GM18508 (cell line): ENCODE data around the gene KIAA0513.
"Not testable (repeated sequence)": the region's sequence is repeated elsewhere in the genome, so short reads cannot be mapped to it uniquely, and the experiment has no call there.

Experiments used
- ATAC-seq: cut with Tn5 transposase; IDR thresholded peaks from one replicate; pipeline ENCODE4 v1.9.1; 2021; ENCODE audit warnings: moderate number of reproducible peaks; ENCODE audit not compliant: insufficient read depth, unreplicated experiment

KIAA0513 gene

DNA sequence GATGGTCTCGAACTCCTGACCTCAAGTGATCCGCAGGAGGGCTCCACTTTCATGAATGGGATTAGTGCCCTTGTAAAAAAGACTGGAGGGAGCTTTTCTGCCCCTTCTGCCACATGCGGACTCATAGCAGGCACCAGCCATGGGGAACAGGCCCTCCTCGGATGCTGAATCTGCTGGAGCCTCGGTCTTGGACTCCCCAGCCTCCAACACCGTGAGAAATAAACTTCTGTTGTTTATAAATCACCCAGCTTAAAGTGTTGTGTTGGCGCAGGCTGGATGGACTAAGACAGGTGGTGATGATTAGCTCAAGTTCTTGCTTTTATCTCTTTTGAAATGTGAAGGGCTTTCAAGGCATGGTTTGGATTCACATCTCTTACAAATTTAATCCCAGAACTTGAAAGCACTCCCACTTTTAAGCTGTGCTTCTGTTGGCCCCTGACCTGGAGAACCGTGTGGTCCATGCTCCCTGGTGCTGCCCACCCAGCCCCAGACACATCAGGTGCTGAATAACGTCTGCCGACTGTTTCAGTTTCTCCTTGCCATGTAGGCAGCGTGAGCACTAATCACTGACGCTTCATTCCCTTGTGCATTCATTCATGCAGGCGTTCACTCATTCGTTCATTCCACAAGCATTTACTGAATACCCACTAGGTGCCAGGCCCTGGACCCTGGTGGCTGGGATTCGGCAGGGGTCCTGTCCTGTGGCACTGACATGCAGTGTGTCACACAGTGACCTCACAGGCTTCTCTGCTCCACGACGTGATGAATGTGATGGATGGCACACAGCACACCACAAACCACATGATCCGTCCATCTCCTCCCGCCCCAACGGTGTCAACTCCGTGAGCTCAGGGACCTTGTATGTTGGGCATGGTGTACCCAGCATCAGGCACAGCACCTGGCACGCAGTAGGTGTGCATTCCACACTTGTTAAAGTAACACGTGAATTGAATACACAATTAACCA is 75.8 kb downstream of the KIAA0513 start:
- ATAC-seq = no peak

DNA sequence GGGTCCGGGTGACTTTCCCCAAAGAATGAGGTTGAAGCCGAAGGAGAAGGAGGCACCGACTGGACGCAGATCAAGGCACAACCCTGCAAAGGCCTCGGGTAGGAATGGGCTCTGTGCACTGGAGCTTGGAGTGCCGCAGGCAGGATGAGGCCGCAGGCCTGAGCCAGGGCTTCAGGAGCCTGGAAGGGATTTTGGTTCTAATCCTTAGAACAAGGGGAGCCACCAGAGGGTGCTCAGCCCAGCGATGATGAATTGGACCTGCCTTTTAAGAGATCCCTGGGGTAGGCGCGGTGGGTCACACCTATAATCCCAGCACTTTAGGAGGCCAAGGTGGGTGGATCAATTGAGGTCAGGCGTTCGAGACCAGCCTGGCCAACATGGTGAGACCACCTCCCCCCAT is 76.6 kb downstream of the KIAA0513 start:
- ATAC-seq = no peak

- no peak for ATAC-seq
Measured at GRCh38 chr16:85104821-85105391, 77.3 kb downstream of the KIAA0513 start.

GRCh38 chr16:85105475-85105874 is 77.9 kb downstream of the KIAA0513 start:
- no peak for ATAC-seq

- ATAC-seq = no peak
Measured at GRCh38 chr16:85107083-85107482, 79.5 kb downstream of the KIAA0513 start.

DNA sequence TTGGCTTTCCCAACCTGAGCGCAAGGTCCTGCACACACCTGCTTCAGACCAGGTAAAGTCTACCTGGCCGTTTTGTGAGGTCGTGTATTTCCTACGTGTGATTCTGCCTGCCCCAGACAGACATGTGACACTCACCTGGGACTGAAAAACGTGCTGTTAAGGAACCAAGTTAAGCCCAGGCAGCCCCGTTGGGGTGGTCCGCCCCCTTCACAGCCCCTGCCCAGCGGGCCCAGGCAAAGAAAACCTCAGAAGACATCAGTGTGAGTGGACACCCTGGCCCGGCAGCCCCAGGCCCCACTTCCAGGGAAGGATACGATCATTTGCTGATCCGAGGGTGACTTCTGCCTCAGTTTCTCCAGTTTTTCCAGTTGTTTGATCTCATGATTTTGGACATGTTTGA is 79.9 kb downstream of the KIAA0513 start:
- no peak for ATAC-seq

DNA sequence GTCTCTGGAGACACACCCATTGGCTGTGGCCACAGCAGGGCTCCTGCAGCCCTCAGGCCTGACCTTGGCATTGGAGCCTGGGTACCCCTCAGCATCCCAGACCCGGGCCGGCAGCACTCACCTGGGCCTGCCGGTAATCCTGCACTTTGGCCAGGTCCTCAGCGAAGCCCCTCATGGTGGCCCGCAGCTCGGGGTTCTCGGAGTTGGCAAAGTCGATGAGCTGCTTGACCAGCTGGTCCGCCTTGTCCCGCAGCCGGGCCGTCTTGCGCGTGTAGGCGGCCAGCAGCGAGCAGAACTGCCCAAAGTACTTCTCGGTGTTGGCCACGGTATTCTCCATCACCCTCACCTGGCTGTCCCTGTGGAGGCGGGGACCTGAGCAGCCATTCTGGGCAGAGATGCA is 82.5 kb downstream of the KIAA0513 start:
- ATAC-seq = no peak

GRCh38 chr16:85111184-85111583 is 83.6 kb downstream of the KIAA0513 start:
- no peak for ATAC-seq

GRCh38 chr16:85112364-85112763 is 84.8 kb downstream of the KIAA0513 start, which contains the start of gene CIBAR2:
Gene CIBAR2 (minus strand): TSS chr16:85112472. CDS start chr16:85112352, 120 bp downstream.
- ATAC-seq = no peak

DNA sequence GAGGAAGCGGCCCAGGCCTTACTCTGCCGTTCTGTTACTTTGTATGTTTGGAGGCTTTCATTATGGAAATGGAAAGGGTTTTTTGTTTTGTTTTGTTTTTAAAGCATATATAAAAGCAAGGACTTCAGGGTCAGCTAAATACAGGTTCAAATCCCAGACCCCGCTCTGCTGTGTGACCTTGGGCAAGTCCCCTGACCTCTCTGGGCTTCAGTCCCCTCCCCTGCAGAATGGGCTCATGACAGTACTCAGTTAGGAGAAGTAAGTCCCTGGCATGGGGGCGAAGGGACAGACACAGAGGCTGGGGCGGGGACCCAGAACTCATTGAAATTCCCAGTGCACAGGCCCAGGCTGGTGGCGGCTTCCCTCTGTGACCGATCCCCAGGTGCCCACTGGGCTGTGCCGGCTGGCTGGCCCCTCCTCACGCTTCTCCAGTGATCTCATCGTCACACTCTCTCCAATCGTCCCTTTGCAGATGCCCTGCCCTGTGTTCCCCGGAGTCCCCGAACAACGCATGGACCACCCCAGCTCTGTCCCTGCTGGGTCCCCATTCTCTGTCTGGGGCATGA is 85.7 kb downstream of the KIAA0513 start:
- ATAC-seq = no peak

GRCh38 chr16:85113913-85114312 is 86.3 kb downstream of the KIAA0513 start:
- no peak for ATAC-seq

DNA sequence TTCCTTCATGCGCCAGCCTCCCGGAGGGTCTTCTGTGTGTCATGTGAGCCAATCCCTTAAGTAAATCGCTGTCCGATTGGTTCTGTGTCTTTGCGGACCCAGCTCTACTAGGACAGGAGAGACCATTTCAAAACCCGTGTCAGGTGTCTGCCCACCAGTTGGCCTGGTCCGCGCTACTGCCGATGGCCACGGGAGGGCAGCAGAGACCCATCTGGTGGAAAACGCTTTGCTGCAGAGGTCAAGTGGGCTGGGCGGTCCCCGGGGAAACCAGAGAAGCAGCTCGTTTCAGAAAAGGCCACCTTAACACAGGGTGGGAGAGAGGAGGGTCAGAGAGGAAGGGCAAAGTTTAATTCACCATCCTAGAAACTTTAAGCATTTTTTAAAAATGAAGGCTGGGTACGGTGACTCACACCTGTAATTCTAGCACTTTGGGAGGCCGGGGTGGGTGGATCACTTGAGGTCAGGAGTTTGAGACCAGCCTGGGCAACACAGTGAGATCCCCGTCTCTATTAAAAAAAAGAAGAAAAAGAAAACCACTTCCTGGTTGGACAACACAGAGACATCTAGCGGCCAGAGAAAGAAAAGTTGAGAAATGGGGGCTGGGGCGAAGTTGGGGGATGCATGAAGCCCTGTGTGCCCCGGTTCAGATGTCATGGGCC is 87.4 kb downstream of the KIAA0513 start:
- no peak for ATAC-seq

DNA sequence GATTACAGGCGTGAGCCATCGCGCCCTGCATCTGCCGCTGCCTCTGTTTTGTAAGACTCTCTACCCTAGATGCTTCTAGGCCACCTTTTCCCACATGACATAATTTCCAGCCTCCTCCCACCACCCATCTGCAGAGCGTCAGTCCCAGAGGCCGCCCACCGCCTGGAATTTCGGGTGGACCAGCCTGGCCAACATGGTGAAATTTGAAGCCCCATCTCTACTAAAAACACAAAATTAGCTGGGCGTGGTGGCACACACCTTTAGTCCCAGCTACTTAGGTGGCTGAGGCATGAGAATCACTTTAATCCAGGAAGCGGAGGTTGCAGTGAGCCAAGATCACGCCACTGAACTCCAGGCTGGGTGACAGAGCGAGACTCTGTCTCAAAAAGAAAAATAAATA is 89.8 kb downstream of the KIAA0513 start:
- no peak for ATAC-seq

DNA sequence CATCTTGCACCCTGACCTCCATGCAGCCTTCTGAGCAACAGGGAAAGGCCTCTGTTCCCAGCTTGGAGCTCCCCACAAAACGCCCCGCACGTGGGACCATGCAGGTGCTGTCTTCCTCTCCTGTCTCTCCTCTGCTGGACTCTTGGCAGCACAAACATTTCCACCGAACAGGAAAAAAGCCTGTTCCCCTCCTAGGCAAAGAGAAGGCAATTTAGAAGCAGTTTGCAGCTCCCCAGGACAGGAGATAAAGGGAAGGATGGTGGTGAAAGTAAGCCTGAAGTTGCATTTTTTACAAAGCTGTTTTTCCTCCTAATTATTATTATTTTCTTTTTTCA is 92.4 kb downstream of the KIAA0513 start:
- ATAC-seq = no peak

GRCh38 chr16:85123441-85123840 is 95.8 kb downstream of the KIAA0513 start:
- not testable (repeated sequence) for ATAC-seq

DNA sequence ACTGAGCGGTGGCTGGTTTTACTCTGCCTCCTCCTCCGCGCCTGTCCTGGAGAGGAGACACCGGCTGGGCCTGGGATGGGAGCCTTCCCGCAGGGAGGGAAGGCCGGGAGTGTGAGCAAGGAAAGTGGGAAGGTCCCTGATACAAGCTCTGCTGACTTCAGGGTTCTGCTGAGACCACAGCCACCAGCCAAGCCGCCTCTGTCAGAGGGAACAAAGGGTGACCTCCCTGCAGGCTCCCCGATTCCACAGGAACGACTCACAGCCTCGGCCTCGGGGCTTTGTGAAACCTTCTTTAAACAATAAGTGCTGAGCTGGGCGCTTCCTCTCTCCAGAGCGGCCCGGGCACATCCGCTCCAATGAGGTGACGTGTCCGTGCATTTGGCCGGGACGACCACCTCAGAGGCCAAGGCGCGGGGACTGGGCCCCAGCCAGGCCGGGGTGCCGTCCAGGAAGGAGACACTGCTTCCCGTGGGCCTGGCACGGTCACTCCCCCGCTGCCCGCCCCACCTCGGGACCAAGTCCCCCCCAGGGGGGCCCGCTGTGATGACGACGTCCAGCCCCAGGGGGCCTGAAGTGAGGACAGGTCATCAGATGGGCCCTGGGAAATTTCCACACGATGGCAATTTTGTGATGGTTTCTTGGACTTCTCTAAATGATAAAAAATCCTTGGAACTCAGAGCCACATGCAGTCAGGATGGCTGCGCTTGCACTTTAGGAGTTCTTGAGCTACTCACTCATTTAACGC is 96.5 kb downstream of the KIAA0513 start:
- ATAC-seq = no peak

DNA sequence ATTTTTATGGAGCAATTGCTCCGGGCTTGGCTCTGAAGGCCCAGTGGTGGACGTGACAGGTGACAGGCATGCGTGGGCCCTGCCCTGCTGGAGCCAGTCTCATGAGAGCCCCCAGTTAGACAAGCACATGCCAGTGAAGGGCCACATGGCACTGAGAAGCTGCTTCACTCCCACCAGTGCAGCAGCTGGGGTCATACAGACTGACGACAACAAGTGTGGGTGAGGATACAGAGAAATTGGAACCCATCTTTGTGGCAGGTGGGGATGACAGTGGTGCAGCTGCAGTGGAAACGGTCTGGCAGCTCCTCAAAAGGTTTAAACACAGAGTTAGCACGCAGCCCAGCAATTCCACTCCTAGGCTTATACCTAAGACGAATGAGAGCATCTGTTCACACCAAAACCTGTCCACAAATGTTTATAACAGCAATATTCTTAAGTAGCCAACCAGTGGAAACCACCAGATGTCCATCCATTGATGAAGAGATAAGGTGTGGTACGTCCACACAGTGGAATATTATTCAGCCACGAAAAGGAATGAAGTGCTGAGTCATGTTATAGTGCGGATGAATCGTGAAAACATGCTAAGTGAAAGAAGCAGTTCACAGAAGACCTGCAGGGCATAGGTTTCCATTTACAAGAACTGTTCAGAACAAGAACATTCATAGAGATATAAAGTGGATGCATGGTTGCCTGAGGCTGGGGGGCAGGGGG is 97.2 kb downstream of the KIAA0513 start:
- no peak for ATAC-seq

DNA sequence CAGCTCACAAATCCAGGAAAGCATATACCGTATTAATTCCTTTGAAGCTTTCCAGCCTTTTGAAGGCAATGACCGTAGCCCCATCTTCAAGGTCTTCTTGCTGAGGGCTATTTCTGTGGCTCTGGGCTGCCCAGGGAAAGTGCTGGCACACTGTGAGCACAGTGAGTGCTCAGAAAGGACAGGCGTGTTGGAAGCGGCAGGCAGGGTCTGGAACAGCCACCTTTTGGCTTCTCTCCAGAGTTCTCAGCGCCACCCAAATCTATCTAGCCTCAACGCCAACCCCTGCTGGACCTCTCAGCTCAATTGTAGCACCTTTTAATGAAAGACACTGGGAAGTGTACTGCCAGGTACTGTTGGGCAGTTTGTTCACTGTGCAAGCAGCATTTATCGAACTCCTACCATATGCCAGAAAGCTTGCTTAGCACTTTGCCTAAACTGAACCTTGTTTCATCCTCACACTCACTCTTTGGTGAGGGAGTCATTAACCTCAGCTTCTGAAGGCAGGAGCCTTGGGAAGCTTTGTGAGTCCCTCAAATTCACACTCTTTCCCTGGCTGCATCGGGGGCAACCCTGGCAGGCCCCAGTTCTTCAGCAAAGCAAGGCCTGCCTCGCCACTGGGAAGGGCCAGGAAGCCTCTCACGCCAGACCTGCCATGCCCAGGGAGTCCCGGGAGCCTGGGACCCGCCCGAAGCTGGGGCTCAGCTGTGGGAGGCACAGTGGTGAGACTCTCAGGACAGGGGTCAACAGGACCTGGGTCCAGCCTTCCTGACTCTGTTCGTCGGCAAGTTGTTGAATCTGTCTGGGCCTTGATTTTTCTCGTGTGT is 98.2 kb downstream of the KIAA0513 start:
- ATAC-seq = no peak

DNA sequence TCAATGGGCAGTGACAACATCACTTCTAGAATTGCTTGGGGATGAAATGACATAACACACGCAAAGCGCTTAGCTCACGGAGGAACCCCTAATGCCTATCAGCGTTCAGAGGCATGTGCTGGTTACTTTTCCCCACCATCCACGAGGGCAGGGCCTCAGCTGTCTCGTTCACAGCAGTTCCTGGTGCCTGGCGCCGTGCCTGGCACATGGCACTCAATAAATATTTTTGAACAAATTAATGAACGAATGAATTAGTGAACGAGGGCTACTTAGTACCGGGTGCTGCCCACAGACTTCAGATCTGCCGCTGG is 98.8 kb downstream of the KIAA0513 start:
- no peak for ATAC-seq
